Measurements from ENCODE around the gene N4BP2L1. TPM values are rescaled to one million over a fixed set of nuclear protein-coding genes. Genes with fewer than 3 reads are reported as not detected.

N4BP2L1 gene
- total RNA-seq, 1 donor from 2014 or later: 8.2 TPM

- DNase-seq (ENCODE audit: low spot score in 2 of 2) (no peak), FAIRE-seq (no peak)
These were observed 10.9 kb upstream of the N4BP2L1 start for GRCh38 chr13:32438871-32439270.

GRCh38 chr13:32432856-32433255, 4.9 kb upstream of the N4BP2L1 start:
- FAIRE-seq (no peak), DNase-seq (ENCODE audit: low spot score in 2 of 2) (no peak)

GRCh38 chr13:32431361-32431760, 3.4 kb upstream of the N4BP2L1 start:
- FAIRE-seq (no peak), DNase-seq (ENCODE audit: low spot score in 2 of 2) (no peak)

GRCh38 chr13:32430018-32430747, 2.3 kb upstream of the N4BP2L1 start:
- DNase-seq (ENCODE audit: low spot score in 2 of 2): no peak
- no peak for FAIRE-seq

GRCh38 chr13:32429433-32429909, 1.5 kb upstream of the N4BP2L1 start:
- DNase-seq (ENCODE audit: low spot score in 2 of 2) (no peak), FAIRE-seq (no peak)

- FAIRE-seq: no peak
These were observed 877 bp upstream of the N4BP2L1 start for GRCh38 chr13:32428581-32429432.

GRCh38 chr13:32426990-32427851, 709 bp downstream of the N4BP2L1 start:
- FAIRE-seq (no peak), DNase-seq (ENCODE audit: low spot score in 2 of 2) (peak; percentile 39 to 52)

More at GRCh38 chr13:32428581-32429432, 877 bp upstream of the N4BP2L1 start:
- DNase-seq (ENCODE audit: low spot score in 2 of 2): no peak

- DNase-seq (ENCODE audit: low spot score in 2 of 2) (no peak), FAIRE-seq (no peak)
These were observed 1.5 kb downstream of the N4BP2L1 start for GRCh38 chr13:32426191-32426989.

- FAIRE-seq (no peak), DNase-seq (ENCODE audit: low spot score in 2 of 2) (no peak)
These were observed 2.8 kb downstream of the N4BP2L1 start for GRCh38 chr13:32425158-32425557.

- FAIRE-seq (no peak), DNase-seq (ENCODE audit: low spot score in 2 of 2) (no peak)
These were observed 4.3 kb downstream of the N4BP2L1 start for GRCh38 chr13:32423592-32423991.

- DNase-seq (ENCODE audit: low spot score in 2 of 2) (no peak), FAIRE-seq (no peak)
These were observed 8.1 kb downstream of the N4BP2L1 start for GRCh38 chr13:32419862-32420261.

GRCh38 chr13:32417995-32418394, 9.9 kb downstream of the N4BP2L1 start:
- DNase-seq (ENCODE audit: low spot score in 2 of 2): no peak
- FAIRE-seq: no peak

GRCh38 chr13:32415019-32415418, 12.9 kb downstream of the N4BP2L1 start:
- no peak for FAIRE-seq
- DNase-seq (ENCODE audit: low spot score in 2 of 2): no peak

GRCh38 chr13:32414580-32414979, 13.3 kb downstream of the N4BP2L1 start:
- FAIRE-seq (no peak), DNase-seq (ENCODE audit: low spot score in 2 of 2) (no peak)

- FAIRE-seq: no peak
- DNase-seq (ENCODE audit: low spot score in 2 of 2): no peak
These were observed 14.6 kb downstream of the N4BP2L1 start for GRCh38 chr13:32413284-32413683.

GRCh38 chr13:32409561-32410421, 18.1 kb downstream of the N4BP2L1 start:
- DNase-seq (ENCODE audit: low spot score in 2 of 2) (peak in 1 of 2 donors; percentile 26), FAIRE-seq (no peak)

GRCh38 chr13:32409001-32409313, 19.0 kb downstream of the N4BP2L1 start:
- FAIRE-seq (no peak), DNase-seq (ENCODE audit: low spot score in 2 of 2) (no peak)

GRCh38 chr13:32408296-32409000, 19.5 kb downstream of the N4BP2L1 start:
- FAIRE-seq: no peak
- DNase-seq (ENCODE audit: low spot score in 2 of 2): no peak

Measured in frontal cortex (tissue), 4 donors.